ENCODE measurements around the gene POFUT1.
A peak's percentile ranks its signal among the peaks of the same experiment; 100 is the strongest.

POFUT1 gene

DNA sequence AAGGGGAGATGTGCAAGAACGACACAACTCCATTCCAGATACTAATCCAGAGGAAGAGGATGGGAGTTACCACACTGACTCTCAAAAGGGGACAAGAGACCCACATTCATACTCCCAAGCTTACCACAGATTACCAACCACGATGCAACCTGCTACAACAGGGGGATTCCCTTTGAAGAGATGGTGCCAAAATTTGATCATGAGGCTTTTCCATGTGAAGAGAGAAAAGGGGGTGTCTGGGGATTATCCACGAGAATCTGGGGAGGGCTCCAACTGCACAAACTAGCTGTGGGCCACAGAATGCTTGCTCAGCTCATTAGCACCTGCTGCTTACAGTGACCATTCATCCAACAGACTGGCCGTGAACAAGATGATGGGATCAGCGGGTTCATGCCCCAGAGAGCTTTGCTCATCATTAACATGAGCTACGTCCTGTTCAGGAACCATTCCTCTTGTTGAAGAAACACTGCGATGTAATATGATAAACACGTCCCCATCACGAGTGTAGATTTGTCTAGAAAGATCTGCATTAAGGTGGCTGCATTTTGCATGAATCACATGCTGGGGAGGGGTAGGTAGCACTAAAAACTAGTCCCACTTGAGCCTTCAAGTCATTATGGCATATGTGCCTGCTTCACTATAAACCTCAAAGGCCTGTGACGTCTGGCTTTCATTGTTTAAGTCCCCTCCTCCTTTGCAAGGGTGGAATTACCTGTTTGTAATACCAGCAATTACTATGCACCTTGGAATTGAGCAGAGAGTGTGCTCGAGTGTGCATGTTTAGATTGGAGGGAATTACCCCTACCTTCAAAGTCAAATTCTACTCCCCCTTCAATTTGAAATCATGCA, 4.1 kb upstream of the POFUT1 start:
- H3K4me1 ChIP-seq (ENCODE audit: control insufficient read depth, insufficient read depth, low read length) = peaks cover 12% of the 10 kb centered on the region
- H3K27me3 ChIP-seq (ENCODE audit: control insufficient read depth, insufficient read depth, low read length) = no peaks in the 10 kb centered on the region
- no peak overlapping the region for H3K4me3 ChIP-seq (ENCODE audit: low read depth, low read length)
- no peaks in the 10 kb centered on the region for H3K9me3 ChIP-seq (ENCODE audit: control insufficient read depth, insufficient read depth, low read length)
- no peak overlapping the region for H3K9ac ChIP-seq (ENCODE audit: low read depth, low read length)
- H3K36me3 ChIP-seq (ENCODE audit: control insufficient read depth, insufficient read depth, low read length) = peaks cover 12% of the 10 kb centered on the region

DNA sequence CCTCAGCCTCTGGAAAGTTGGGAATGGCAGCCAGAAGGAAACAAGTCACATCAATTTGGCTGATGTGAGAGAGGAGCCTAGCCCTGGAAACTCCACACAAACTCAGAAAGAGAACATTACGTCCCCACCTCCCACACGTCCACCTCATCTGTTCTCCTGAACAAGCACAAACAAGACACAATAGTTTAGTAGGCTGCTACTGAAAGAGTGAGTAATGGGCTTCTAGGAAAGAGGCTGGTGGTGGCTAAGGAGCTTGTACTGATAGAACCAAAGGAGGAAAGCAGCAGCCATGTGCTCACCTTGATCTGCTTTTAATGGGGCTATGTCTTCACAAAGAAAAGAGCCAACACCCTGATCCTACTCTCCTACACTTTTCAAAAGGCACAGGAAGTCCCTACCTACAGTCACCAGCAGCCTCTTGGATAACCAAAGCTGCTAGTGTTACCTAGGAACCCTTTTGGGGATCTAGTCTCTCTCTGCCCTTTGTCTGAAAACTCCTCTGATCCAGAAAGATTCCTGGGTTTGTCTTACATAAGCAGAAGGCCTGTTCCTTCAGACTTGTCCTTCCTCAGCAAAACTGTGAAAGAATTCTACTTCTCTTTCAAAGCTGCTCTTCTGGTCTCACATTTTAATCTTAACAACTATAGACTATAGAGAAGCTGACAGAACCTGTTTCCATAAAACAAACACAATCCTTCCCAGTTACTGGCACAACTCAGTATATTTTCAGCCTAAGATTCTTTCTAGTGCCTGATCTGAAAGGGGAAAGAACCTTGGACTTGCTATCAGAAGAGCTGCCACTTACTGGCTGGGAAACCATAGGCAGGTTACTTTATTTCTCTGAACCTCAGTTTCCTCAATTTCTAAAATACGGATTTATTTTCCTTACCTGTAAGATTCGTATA, 3.2 kb upstream of the POFUT1 start:
- peaks cover 7% of the 10 kb centered on the region for H3K36me3 ChIP-seq (ENCODE audit: control insufficient read depth, insufficient read depth, low read length)
- no peaks in the 10 kb centered on the region for H3K27me3 ChIP-seq (ENCODE audit: control insufficient read depth, insufficient read depth, low read length)
- no peak overlapping the region for H3K4me3 ChIP-seq (ENCODE audit: low read depth, low read length)
- no peak overlapping the region for H3K9ac ChIP-seq (ENCODE audit: low read depth, low read length)
- no peaks in the 10 kb centered on the region for H3K9me3 ChIP-seq (ENCODE audit: control insufficient read depth, insufficient read depth, low read length)
- peaks cover 12% of the 10 kb centered on the region for H3K4me1 ChIP-seq (ENCODE audit: control insufficient read depth, insufficient read depth, low read length)

DNA sequence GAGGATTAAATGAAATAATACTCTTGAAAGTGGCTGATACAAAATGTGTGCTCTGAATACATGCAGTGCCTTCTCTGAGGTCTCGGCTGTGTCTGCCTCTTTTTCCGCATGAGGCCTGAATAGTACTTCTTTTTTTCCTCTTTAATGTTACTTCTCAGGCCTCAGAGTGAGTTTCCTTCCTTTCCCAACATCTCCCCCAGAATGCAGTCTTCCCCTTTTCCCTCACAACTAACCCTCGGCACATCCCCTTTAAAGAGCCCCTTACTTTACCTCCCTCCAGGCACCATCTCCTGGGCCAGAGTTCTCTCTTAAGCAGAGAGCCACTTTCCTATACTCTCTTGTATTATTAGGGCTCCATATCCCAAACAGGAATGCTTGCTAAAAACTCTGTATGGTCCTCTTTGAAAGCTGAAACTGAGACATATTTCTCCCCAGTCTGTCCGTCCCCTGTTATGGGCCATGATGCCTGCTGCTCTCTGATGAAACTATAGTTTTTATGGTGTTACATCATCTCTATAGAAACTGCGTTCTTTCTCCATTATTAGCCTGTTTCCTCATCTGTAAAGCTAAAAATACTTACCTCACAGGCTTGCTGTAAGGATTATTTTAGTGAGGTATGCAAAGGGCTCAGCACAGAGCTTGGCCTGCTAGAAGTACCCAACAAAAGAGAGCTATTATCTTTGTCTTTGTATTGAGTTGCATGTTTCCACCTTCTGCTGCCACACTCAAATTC, 2.4 kb upstream of the POFUT1 start:
- Histone ChIP-seq H3K4me3 (ENCODE audit: low read depth, low read length) (no peak overlapping the region), H3K9me3 (ENCODE audit: control insufficient read depth, insufficient read depth, low read length) (no peaks in the 10 kb centered on the region), H3K36me3 (ENCODE audit: control insufficient read depth, insufficient read depth, low read length) (peaks cover 3% of the 10 kb centered on the region), H3K4me1 (ENCODE audit: control insufficient read depth, insufficient read depth, low read length) (peaks cover 12% of the 10 kb centered on the region), H3K9ac (ENCODE audit: low read depth, low read length) (no peak overlapping the region), H3K27me3 (ENCODE audit: control insufficient read depth, insufficient read depth, low read length) (no peaks in the 10 kb centered on the region)

DNA sequence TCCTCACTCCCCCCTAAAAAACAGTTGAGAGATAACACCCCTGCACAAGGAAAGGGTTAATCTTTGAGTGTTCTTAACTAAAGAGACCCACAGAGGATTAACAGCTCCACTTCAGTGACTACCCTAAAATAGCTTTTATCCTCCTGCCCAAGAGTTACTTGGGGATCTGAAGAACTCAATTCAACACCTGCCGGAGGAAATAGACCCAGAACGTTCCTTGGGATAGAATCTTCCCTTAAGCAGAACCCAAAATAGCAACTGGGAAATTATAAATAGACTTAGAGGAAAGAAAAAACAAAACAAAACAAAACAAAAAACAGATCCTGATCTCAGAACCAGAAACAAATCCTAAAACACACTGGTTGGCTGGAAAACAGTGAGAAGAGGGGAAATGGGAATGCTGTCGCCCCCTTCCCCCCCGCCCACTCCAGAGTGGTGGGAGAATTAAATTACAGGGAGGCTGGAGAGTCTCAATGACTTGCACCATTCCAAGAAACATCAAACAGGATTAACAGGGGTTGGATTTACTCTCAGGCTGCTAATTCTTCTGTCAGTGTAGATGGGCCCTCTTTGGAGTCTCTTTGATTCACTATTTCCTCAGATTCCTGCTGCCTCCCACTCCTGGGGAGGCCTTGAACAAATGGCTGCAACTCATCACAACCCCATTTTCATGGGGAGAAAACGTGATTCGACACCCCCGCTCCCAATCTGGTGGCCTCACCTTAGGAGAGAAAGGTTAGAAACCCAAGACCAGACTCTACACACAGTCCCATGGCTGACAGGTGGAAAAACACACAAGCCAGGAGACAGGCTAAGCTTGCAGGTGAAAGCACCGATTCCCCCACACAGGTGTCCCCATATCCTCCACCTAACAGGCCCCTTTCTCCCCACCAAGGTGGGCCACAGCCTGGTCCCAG, 1.6 kb upstream of the POFUT1 start:
- H3K27me3 ChIP-seq (ENCODE audit: control insufficient read depth, insufficient read depth, low read length) = no peaks in the 10 kb centered on the region
- peak overlapping the region; percentile 94 for H3K4me3 ChIP-seq (ENCODE audit: low read depth, low read length)
- peaks cover 12% of the 10 kb centered on the region for H3K4me1 ChIP-seq (ENCODE audit: control insufficient read depth, insufficient read depth, low read length)
- H3K9ac ChIP-seq (ENCODE audit: low read depth, low read length) = peak overlapping the region; percentile 94
- no peaks in the 10 kb centered on the region for H3K9me3 ChIP-seq (ENCODE audit: control insufficient read depth, insufficient read depth, low read length)
- peaks cover 3% of the 10 kb centered on the region for H3K36me3 ChIP-seq (ENCODE audit: control insufficient read depth, insufficient read depth, low read length)

DNA sequence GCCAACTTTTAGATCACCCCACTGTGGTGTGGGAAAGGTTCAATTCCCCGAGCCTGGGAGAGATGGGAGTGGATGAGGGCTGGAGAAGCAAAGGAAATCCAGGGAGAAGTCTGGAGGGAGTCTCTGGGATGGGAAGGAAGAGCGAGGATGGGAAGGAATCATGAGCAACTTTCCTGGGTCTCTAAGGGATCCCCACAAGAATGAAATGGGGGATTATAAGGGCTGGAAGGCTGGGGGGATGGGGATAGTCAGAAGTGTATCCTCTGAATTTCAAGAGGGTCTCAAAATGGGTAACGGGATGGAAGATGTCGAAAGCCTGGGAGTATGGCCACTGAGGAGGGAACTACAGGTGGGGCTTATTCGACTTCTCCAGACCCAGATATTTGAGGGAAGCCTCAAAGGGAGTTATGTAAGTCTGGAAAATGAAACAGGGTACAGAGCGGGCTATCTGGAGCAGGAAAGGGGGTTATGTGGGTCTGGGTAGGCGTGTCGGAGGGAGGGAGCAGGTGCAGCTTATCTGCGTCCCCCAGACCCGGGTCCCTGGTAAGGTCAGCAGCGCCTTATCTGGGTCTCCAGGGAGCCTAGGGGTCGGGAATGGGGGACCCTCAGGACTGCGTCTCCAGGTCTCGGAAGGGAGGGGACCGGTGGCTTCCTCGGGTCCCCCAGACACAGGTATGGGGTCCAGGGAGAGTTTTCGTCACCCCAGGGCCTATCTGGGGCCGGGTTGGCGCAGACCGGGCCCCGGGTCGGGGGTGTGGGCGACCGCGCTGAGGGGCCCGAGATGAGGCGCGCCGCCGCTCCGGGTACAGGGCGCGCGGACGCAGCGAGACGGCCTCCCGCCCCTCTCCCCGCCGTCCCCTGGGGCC, 687 bp upstream of the POFUT1 start:
- peak overlapping the region; percentile 94 for H3K9ac ChIP-seq (ENCODE audit: low read depth, low read length)
- no peaks in the 10 kb centered on the region for H3K9me3 ChIP-seq (ENCODE audit: control insufficient read depth, insufficient read depth, low read length)
- peaks cover 6% of the 10 kb centered on the region for H3K36me3 ChIP-seq (ENCODE audit: control insufficient read depth, insufficient read depth, low read length)
- H3K4me1 ChIP-seq (ENCODE audit: control insufficient read depth, insufficient read depth, low read length) = peaks cover 12% of the 10 kb centered on the region
- peak overlapping the region; percentile 94 for H3K4me3 ChIP-seq (ENCODE audit: low read depth, low read length)
- H3K27me3 ChIP-seq (ENCODE audit: control insufficient read depth, insufficient read depth, low read length) = no peaks in the 10 kb centered on the region

DNA sequence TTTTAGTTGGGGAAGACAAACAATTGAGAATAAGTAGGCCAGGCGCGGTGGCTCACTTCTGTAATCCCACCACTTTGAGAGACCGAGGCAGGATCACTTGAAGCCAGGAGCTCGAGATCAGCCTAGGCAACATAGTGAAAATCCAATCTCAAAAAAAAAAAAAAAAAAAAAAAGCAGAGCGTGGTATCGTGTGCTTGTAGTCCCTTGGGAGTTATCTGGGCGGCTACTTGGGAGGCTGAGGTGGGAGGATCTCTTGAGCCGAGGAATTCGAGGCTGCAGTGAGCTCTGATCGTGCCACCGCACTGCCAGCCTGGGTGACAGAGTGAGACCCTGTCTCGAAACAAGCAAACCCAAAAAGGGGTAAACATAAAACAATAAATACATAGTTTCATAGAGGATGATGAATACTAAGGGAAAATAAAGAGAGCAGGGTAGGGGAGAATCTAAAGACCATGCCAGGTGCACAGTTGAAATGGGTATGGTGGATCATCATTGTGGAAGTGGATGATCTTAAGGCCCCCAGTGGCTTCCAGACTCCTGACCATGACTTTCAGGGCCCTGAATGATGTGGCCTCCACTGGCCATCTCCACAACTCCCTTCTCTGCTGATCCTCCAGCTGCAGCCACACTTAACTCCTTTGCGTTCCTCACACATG, 947 bp downstream of the POFUT1 start:
- H3K4me3 ChIP-seq (ENCODE audit: low read depth, low read length) = peak overlapping the region; percentile 83
- no peaks in the 10 kb centered on the region for H3K9me3 ChIP-seq (ENCODE audit: control insufficient read depth, insufficient read depth, low read length)
- H3K9ac ChIP-seq (ENCODE audit: low read depth, low read length) = peak overlapping the region; percentile 48
- no peaks in the 10 kb centered on the region for H3K27me3 ChIP-seq (ENCODE audit: control insufficient read depth, insufficient read depth, low read length)
- peaks cover 3% of the 10 kb centered on the region for H3K36me3 ChIP-seq (ENCODE audit: control insufficient read depth, insufficient read depth, low read length)
- peaks cover 12% of the 10 kb centered on the region for H3K4me1 ChIP-seq (ENCODE audit: control insufficient read depth, insufficient read depth, low read length)

DNA sequence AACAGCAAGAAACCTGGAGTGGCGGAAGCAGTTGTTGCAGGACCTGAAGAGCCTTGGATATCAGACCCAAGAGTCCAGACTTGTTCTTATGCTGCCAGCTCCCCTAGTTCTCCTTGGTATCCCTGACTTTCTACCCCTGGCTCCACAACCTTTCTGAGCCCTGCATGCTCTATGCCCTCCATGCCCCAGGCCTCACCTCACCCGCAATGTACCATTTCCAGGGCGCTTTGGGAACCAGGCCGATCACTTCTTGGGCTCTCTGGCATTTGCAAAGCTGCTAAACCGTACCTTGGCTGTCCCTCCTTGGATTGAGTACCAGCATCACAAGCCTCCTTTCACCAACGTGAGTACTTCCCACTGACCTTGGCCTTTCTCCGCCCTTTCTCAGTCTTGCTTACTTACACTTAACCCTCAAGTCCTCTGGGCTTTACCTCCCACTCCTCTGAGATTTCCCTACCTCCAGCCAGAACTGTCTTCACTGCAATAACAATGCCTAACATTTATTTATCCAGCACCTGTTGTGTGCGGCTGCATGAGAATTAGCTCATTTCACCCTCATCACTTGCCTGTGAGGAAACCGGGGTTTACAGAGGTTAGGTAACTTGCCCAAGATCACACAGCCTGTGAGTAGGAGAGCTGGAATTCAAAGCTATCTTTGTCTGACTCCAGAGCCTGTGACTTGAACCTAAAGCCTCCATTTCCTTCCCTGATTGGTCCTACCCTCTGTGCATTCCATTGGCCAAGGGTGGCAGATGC, 2.3 kb downstream of the POFUT1 start:
- Histone ChIP-seq H3K27me3 (ENCODE audit: control insufficient read depth, insufficient read depth, low read length) (no peaks in the 10 kb centered on the region), H3K36me3 (ENCODE audit: control insufficient read depth, insufficient read depth, low read length) (peaks cover 3% of the 10 kb centered on the region), H3K9me3 (ENCODE audit: control insufficient read depth, insufficient read depth, low read length) (no peaks in the 10 kb centered on the region), H3K4me1 (ENCODE audit: control insufficient read depth, insufficient read depth, low read length) (peaks cover 6% of the 10 kb centered on the region), H3K9ac (ENCODE audit: low read depth, low read length) (no peak overlapping the region), H3K4me3 (ENCODE audit: low read depth, low read length) (no peak overlapping the region)

DNA sequence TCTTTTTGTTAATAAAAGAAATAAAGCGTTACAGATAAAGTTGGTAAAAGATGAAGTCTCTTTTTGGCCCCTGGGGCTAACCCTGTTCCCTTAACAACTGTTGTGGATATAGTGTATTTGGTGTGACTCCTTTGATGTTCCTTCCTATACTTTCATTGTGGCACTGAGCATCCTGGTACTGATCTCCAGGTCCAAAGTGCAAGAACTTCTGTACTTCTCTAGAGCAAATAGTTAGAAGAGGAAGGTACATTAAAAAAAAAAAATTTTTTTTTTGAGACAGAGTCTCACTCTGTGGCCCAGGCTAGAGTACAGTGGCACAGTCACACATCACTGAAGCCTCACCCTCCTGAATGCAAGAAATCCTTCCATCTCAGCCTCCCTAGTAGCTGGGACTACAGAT, 6.2 kb downstream of the POFUT1 start:
- Histone ChIP-seq H3K27me3 (ENCODE audit: control insufficient read depth, insufficient read depth, low read length) (no peaks in the 10 kb centered on the region), H3K4me3 (ENCODE audit: low read depth, low read length) (no peak overlapping the region), H3K4me1 (ENCODE audit: control insufficient read depth, insufficient read depth, low read length) (no peaks in the 10 kb centered on the region), H3K9ac (ENCODE audit: low read depth, low read length) (no peak overlapping the region), H3K36me3 (ENCODE audit: control insufficient read depth, insufficient read depth, low read length) (peaks cover 22% of the 10 kb centered on the region), H3K9me3 (ENCODE audit: control insufficient read depth, insufficient read depth, low read length) (no peaks in the 10 kb centered on the region)

DNA sequence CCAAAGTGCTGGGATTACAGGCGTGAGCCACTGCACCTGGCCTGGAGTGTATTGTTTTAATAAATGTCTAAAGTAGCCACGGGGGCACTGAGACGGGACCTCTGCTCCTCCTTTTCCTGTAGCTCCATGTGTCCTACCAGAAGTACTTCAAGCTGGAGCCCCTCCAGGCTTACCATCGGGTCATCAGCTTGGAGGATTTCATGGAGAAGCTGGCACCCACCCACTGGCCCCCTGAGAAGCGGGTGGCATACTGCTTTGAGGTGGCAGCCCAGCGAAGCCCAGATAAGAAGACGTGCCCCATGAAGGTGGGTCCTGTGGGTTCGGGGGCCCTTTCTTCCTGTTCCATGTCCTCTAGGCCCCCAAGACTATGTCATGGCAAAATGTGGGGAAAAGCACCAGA, 7.5 kb downstream of the POFUT1 start:
- H3K4me1 ChIP-seq (ENCODE audit: control insufficient read depth, insufficient read depth, low read length) = no peaks in the 10 kb centered on the region
- H3K27me3 ChIP-seq (ENCODE audit: control insufficient read depth, insufficient read depth, low read length) = no peaks in the 10 kb centered on the region
- no peak overlapping the region for H3K4me3 ChIP-seq (ENCODE audit: low read depth, low read length)
- peaks cover 22% of the 10 kb centered on the region for H3K36me3 ChIP-seq (ENCODE audit: control insufficient read depth, insufficient read depth, low read length)
- H3K9ac ChIP-seq (ENCODE audit: low read depth, low read length) = no peak overlapping the region
- H3K9me3 ChIP-seq (ENCODE audit: control insufficient read depth, insufficient read depth, low read length) = no peaks in the 10 kb centered on the region

Measured in iPS-15b (cell line).